Ishikawa (cell line): ENCODE results near the gene ALDH18A1.
A peak's percentile ranks its signal among the peaks of the same experiment; 100 is the strongest.

Source experiments
- CEBPB ChIP-seq: IDR thresholded peaks from 2 replicates; pipeline ENCODE4 v1.6.1; 2012
- CREB1 ChIP-seq: IDR thresholded peaks from 2 replicates; pipeline ENCODE4 v1.6.1; 2012; ENCODE audit warnings: low read depth
- EGR1 ChIP-seq: IDR thresholded peaks from 2 replicates; pipeline ENCODE4 v1.6.1; 2012
- EP300 ChIP-seq: IDR thresholded peaks from 2 replicates; pipeline ENCODE4 v1.6.1; 2012; ENCODE audit warnings: borderline replicate concordance
- FOXM1 ChIP-seq: IDR thresholded peaks from 2 replicates; pipeline ENCODE4 v1.6.1; 2012; ENCODE audit warnings: low read depth, borderline replicate concordance
- NFIC ChIP-seq: IDR thresholded peaks from 2 replicates; pipeline ENCODE4 v1.6.1; 2012
- RAD21 ChIP-seq: IDR thresholded peaks from 2 replicates; pipeline ENCODE4 v1.6.1; 2012; ENCODE audit warnings: low read depth
- TAF1 ChIP-seq: IDR thresholded peaks from 2 replicates; pipeline ENCODE4 v1.6.1; 2012; ENCODE audit warnings: low read depth, mild to moderate bottlenecking
- TCF12 ChIP-seq: IDR thresholded peaks from 2 replicates; pipeline ENCODE4 v1.6.1; 2012; ENCODE audit warnings: low read depth
- TEAD4 ChIP-seq: IDR thresholded peaks from 2 replicates; pipeline ENCODE4 v1.6.1; 2012
- YY1 ChIP-seq: IDR thresholded peaks from 2 replicates; pipeline ENCODE4 v1.6.1; 2012; ENCODE audit warnings: low read depth
- ZBTB7A ChIP-seq: IDR thresholded peaks from 2 replicates; pipeline ENCODE4 v1.6.1; 2012; ENCODE audit warnings: low read depth
- TF ChIP-seq, protein P1 (sequence below): IDR thresholded peaks from 2 replicates; pipeline ENCODE4 v1.6.1; 2012; ENCODE audit warnings: low read depth, mild to moderate bottlenecking
- TF ChIP-seq, protein P2 (sequence below): IDR thresholded peaks from 2 replicates; pipeline ENCODE4 v1.6.1; 2012
- TF ChIP-seq, protein P3 (sequence below): IDR thresholded peaks from 2 replicates; pipeline ENCODE4 v1.6.1; 2012

The ALDH18A1 gene

DNA sequence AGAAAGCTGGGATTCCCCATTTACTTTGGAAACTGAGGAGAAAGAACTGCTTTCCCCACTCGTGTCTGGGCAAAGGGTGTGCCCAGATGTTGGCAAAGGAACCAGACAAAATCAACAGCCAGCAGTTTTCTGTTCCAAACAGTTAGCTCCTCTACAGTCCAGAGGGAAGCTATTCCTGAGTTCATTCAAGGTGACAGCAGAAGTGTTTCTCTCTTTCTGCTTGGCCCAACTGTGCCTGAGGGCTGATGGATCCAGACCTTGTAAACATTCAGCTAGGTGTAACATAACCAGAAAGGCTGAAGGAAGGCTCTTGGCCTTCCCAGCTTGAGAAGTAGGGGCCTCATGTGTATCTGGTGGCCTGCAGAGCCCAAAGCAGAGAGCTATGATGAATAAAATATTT, 7.0 kb upstream of the ALDH18A1 start:
- no peak for TF ChIP-seq TEAD4
- no peak for TF ChIP-seq EP300
- TF ChIP-seq EGR1, result no peak
- TF ChIP-seq RAD21, result no peak
- no peak for TF ChIP-seq CEBPB
- TF ChIP-seq ZBTB7A, result no peak
- TF ChIP-seq FOXM1, result no peak
- TF ChIP-seq, protein P1, sequence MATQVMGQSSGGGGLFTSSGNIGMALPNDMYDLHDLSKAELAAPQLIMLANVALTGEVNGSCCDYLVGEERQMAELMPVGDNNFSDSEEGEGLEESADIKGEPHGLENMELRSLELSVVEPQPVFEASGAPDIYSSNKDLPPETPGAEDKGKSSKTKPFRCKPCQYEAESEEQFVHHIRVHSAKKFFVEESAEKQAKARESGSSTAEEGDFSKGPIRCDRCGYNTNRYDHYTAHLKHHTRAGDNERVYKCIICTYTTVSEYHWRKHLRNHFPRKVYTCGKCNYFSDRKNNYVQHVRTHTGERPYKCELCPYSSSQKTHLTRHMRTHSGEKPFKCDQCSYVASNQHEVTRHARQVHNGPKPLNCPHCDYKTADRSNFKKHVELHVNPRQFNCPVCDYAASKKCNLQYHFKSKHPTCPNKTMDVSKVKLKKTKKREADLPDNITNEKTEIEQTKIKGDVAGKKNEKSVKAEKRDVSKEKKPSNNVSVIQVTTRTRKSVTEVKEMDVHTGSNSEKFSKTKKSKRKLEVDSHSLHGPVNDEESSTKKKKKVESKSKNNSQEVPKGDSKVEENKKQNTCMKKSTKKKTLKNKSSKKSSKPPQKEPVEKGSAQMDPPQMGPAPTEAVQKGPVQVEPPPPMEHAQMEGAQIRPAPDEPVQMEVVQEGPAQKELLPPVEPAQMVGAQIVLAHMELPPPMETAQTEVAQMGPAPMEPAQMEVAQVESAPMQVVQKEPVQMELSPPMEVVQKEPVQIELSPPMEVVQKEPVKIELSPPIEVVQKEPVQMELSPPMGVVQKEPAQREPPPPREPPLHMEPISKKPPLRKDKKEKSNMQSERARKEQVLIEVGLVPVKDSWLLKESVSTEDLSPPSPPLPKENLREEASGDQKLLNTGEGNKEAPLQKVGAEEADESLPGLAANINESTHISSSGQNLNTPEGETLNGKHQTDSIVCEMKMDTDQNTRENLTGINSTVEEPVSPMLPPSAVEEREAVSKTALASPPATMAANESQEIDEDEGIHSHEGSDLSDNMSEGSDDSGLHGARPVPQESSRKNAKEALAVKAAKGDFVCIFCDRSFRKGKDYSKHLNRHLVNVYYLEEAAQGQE, result no peak
- TF ChIP-seq, protein P2, sequence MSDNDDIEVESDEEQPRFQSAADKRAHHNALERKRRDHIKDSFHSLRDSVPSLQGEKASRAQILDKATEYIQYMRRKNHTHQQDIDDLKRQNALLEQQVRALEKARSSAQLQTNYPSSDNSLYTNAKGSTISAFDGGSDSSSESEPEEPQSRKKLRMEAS, result no peak
- no peak for TF ChIP-seq YY1
- no peak for TF ChIP-seq CREB1
- TF ChIP-seq TAF1, result no peak
- TF ChIP-seq NFIC, result no peak
- TF ChIP-seq, protein P3, sequence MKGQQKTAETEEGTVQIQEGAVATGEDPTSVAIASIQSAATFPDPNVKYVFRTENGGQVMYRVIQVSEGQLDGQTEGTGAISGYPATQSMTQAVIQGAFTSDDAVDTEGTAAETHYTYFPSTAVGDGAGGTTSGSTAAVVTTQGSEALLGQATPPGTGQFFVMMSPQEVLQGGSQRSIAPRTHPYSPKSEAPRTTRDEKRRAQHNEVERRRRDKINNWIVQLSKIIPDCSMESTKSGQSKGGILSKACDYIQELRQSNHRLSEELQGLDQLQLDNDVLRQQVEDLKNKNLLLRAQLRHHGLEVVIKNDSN, result no peak
- TF ChIP-seq TCF12, result no peak

DNA sequence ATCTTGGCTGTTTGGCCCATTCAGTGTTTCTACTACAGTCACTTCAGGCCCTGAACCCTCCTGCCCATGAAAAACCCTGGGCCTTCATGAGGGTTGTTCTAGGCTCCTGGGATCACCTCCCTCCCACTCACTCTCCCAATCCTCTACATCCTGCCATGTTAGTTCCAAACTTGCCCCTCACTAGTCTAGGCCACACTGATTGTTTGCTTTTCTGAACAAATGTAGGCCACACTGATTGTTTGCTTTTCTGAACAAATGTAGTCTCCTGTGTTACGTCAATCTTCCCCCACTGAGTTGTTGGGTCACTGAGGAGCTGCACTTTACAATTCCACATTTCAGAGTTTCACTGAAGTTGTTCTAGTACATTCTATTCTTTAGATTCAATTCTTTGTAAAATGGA, 5.3 kb upstream of the ALDH18A1 start:
- TF ChIP-seq TAF1 (no peak), TEAD4 (no peak), YY1 (no peak), FOXM1 (no peak), EP300 (no peak), NFIC (no peak), CREB1 (no peak), RAD21 (no peak), TCF12 (no peak), ZBTB7A (no peak), EGR1 (no peak), CEBPB (no peak)
- TF ChIP-seq, protein P3, result no peak
- TF ChIP-seq, protein P1, result no peak
- TF ChIP-seq, protein P2, result no peak

DNA sequence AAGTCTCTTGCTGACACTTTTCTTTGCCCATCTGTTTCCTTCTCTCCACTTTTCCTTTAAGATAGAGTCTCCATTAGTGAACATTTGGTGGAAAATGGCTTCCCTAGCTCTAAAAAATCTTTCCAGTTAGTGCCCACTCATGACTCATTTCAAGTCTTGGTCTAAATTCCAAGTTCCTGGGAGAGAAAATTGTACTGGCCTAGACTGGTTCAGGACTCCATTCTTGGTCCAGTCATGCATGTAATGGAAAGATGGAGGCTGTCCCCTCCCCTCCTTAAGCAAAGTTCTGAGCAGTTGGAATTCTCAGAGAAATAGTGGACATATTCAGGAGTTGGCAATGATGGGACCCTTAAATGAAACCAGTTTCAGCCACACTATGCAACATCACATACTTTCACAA, 3.8 kb upstream of the ALDH18A1 start:
- no peak for TF ChIP-seq CREB1
- TF ChIP-seq, protein P2, result no peak
- TF ChIP-seq RAD21, result no peak
- no peak for TF ChIP-seq EGR1
- TF ChIP-seq TEAD4, result peak; percentile 40
- TF ChIP-seq TCF12, result no peak
- TF ChIP-seq TAF1, result no peak
- TF ChIP-seq NFIC, result no peak
- TF ChIP-seq, protein P1, result no peak
- no peak; the same call in 1 of the 2 replicates for TF ChIP-seq ZBTB7A
- TF ChIP-seq CEBPB, result no peak
- TF ChIP-seq FOXM1, result no peak
- TF ChIP-seq, protein P3, result no peak
- 0 out of 2 replicates have a peak, but pooled peaks have one; percentile 16 for TF ChIP-seq EP300
- peak; percentile 60; the same call in 1 of the 2 replicates for TF ChIP-seq YY1

DNA sequence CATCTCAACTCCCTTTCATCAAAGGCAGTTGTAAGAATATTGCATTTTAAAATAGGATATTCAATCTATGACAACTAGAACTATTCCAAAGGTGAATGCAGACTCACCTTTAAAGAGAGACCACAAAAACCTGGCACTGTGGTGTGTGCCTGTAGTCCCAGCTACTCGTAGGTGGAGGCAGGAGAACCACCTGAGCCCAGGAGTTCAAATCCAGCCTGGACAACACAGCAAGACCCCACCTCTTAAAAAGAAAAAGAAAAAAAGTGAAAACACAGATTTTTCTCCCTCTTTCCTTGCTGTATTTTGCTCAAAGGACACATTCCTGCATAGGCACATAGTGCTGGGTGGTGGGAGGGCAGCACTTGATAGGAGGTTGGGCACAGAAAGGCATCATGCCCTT, 739 bp upstream of the ALDH18A1 start:
- TF ChIP-seq FOXM1, result no peak
- TF ChIP-seq CREB1, result no peak
- TF ChIP-seq ZBTB7A, result no peak
- no peak for TF ChIP-seq EP300
- no peak for TF ChIP-seq TAF1
- TF ChIP-seq CEBPB, result no peak
- TF ChIP-seq, protein P2, result no peak
- no peak for TF ChIP-seq TEAD4
- TF ChIP-seq NFIC, result no peak
- no peak for TF ChIP-seq RAD21
- TF ChIP-seq, protein P3, result no peak
- TF ChIP-seq, protein P1, result no peak
- no peak for TF ChIP-seq TCF12
- TF ChIP-seq YY1, result no peak
- TF ChIP-seq EGR1, result no peak
